ENCODE results near the gene KAT5.
"Not testable (repeated sequence)": the region's sequence is repeated elsewhere in the genome, so short reads cannot be mapped to it uniquely, and the experiment has no call there.

KAT5 gene

GRCh38 chr11:65726660-65727059 is 14.6 kb downstream of the KAT5 start:
- Histone ChIP-seq H3K27me3 (ENCODE audit: control insufficient read depth, insufficient read depth, low read length) (no peaks in the 10 kb centered on the region), H3K4me3 (ENCODE audit: low read length) (no peak overlapping the region), H3K36me3 (ENCODE audit: control insufficient read depth, low read depth, low read length) (no peaks in the 10 kb centered on the region), H3K9me3 (ENCODE audit: control insufficient read depth, low read depth, low read length) (no peaks in the 10 kb centered on the region), H3K9ac (ENCODE audit: low read length) (no peak overlapping the region), H3K27ac (ENCODE audit: low read length) (no peak overlapping the region), H3K4me1 (ENCODE audit: control insufficient read depth, low read depth, low read length) (no peaks in the 10 kb centered on the region)

GRCh38 chr11:65727865-65728264 is 15.8 kb downstream of the KAT5 start:
- no peaks in the 10 kb centered on the region for H3K36me3 ChIP-seq (ENCODE audit: control insufficient read depth, low read depth, low read length)
- no peaks in the 10 kb centered on the region for H3K9me3 ChIP-seq (ENCODE audit: control insufficient read depth, low read depth, low read length)
- no peaks in the 10 kb centered on the region for H3K27me3 ChIP-seq (ENCODE audit: control insufficient read depth, insufficient read depth, low read length)
- no peak overlapping the region for H3K27ac ChIP-seq (ENCODE audit: low read length)
- no peaks in the 10 kb centered on the region for H3K4me1 ChIP-seq (ENCODE audit: control insufficient read depth, low read depth, low read length)
- no peak overlapping the region for H3K9ac ChIP-seq (ENCODE audit: low read length)
- no peak overlapping the region for H3K4me3 ChIP-seq (ENCODE audit: low read length)

GRCh38 chr11:65730461-65730860 is 18.4 kb downstream of the KAT5 start:
- Histone ChIP-seq H3K9me3 (ENCODE audit: control insufficient read depth, low read depth, low read length) (no peaks in the 10 kb centered on the region), H3K36me3 (ENCODE audit: control insufficient read depth, low read depth, low read length) (no peaks in the 10 kb centered on the region), H3K9ac (ENCODE audit: low read length) (no peak overlapping the region), H3K4me1 (ENCODE audit: control insufficient read depth, low read depth, low read length) (no peaks in the 10 kb centered on the region), H3K27ac (ENCODE audit: low read length) (no peak overlapping the region), H3K4me3 (ENCODE audit: low read length) (no peak overlapping the region), H3K27me3 (ENCODE audit: control insufficient read depth, insufficient read depth, low read length) (no peaks in the 10 kb centered on the region)

- H3K9ac ChIP-seq (ENCODE audit: low read length); H3K27ac ChIP-seq (ENCODE audit: low read length); H3K4me1 ChIP-seq (ENCODE audit: control insufficient read depth, low read depth, low read length); H3K27me3 ChIP-seq (ENCODE audit: control insufficient read depth, insufficient read depth, low read length); H3K9me3 ChIP-seq (ENCODE audit: control insufficient read depth, low read depth, low read length); H3K36me3 ChIP-seq (ENCODE audit: control insufficient read depth, low read depth, low read length); H3K4me3 ChIP-seq (ENCODE audit: low read length): not testable (repeated sequence)
Measured at GRCh38 chr11:65735111-65735510, 23.1 kb downstream of the KAT5 start.

- no peak overlapping the region for H3K27ac ChIP-seq (ENCODE audit: low read length)
- no peak overlapping the region for H3K9ac ChIP-seq (ENCODE audit: low read length)
- H3K27me3 ChIP-seq (ENCODE audit: control insufficient read depth, insufficient read depth, low read length), result no peaks in the 10 kb centered on the region
- peaks cover 8% of the 10 kb centered on the region for H3K9me3 ChIP-seq (ENCODE audit: control insufficient read depth, low read depth, low read length)
- no peaks in the 10 kb centered on the region for H3K36me3 ChIP-seq (ENCODE audit: control insufficient read depth, low read depth, low read length)
- H3K4me1 ChIP-seq (ENCODE audit: control insufficient read depth, low read depth, low read length), result no peaks in the 10 kb centered on the region
- no peak overlapping the region for H3K4me3 ChIP-seq (ENCODE audit: low read length)
Measured at GRCh38 chr11:65736810-65737209, 24.8 kb downstream of the KAT5 start.

GRCh38 chr11:65739022-65739421 is 27.0 kb downstream of the KAT5 start:
- H3K9ac ChIP-seq (ENCODE audit: low read length), result no peak overlapping the region
- no peak overlapping the region for H3K4me3 ChIP-seq (ENCODE audit: low read length)
- H3K27ac ChIP-seq (ENCODE audit: low read length), result no peak overlapping the region
- H3K9me3 ChIP-seq (ENCODE audit: control insufficient read depth, low read depth, low read length), result peaks cover 8% of the 10 kb centered on the region
- H3K36me3 ChIP-seq (ENCODE audit: control insufficient read depth, low read depth, low read length), result no peaks in the 10 kb centered on the region
- H3K4me1 ChIP-seq (ENCODE audit: control insufficient read depth, low read depth, low read length), result no peaks in the 10 kb centered on the region
- no peaks in the 10 kb centered on the region for H3K27me3 ChIP-seq (ENCODE audit: control insufficient read depth, insufficient read depth, low read length)

GRCh38 chr11:65741185-65741584 is 29.1 kb downstream of the KAT5 start:
- Histone ChIP-seq H3K9ac (ENCODE audit: low read length) (no peak overlapping the region), H3K27ac (ENCODE audit: low read length) (no peak overlapping the region), H3K9me3 (ENCODE audit: control insufficient read depth, low read depth, low read length) (peaks cover 8% of the 10 kb centered on the region), H3K4me3 (ENCODE audit: low read length) (no peak overlapping the region), H3K36me3 (ENCODE audit: control insufficient read depth, low read depth, low read length) (no peaks in the 10 kb centered on the region), H3K4me1 (ENCODE audit: control insufficient read depth, low read depth, low read length) (no peaks in the 10 kb centered on the region), H3K27me3 (ENCODE audit: control insufficient read depth, insufficient read depth, low read length) (no peaks in the 10 kb centered on the region)

- no peak overlapping the region for H3K9ac ChIP-seq (ENCODE audit: low read length)
- H3K4me3 ChIP-seq (ENCODE audit: low read length), result no peak overlapping the region
- no peaks in the 10 kb centered on the region for H3K36me3 ChIP-seq (ENCODE audit: control insufficient read depth, low read depth, low read length)
- H3K27me3 ChIP-seq (ENCODE audit: control insufficient read depth, insufficient read depth, low read length), result peaks cover 1% of the 10 kb centered on the region
- no peaks in the 10 kb centered on the region for H3K4me1 ChIP-seq (ENCODE audit: control insufficient read depth, low read depth, low read length)
- H3K27ac ChIP-seq (ENCODE audit: low read length), result no peak overlapping the region
- no peaks in the 10 kb centered on the region for H3K9me3 ChIP-seq (ENCODE audit: control insufficient read depth, low read depth, low read length)
Measured at GRCh38 chr11:65742353-65742752, 30.3 kb downstream of the KAT5 start.

GRCh38 chr11:65743681-65744025 is 31.6 kb downstream of the KAT5 start:
- H3K9ac ChIP-seq (ENCODE audit: low read length), result no peak overlapping the region
- no peaks in the 10 kb centered on the region for H3K9me3 ChIP-seq (ENCODE audit: control insufficient read depth, low read depth, low read length)
- no peaks in the 10 kb centered on the region for H3K4me1 ChIP-seq (ENCODE audit: control insufficient read depth, low read depth, low read length)
- H3K27ac ChIP-seq (ENCODE audit: low read length), result no peak overlapping the region
- peaks cover 8% of the 10 kb centered on the region for H3K27me3 ChIP-seq (ENCODE audit: control insufficient read depth, insufficient read depth, low read length)
- H3K4me3 ChIP-seq (ENCODE audit: low read length), result no peak overlapping the region
- H3K36me3 ChIP-seq (ENCODE audit: control insufficient read depth, low read depth, low read length), result no peaks in the 10 kb centered on the region

- Histone ChIP-seq H3K9ac (ENCODE audit: low read length) (no peak overlapping the region), H3K4me3 (ENCODE audit: low read length) (no peak overlapping the region)
Measured at GRCh38 chr11:65744026-65744698, 32.1 kb downstream of the KAT5 start.

GRCh38 chr11:65744699-65745042 is 32.6 kb downstream of the KAT5 start:
- Histone ChIP-seq H3K4me1 (ENCODE audit: control insufficient read depth, low read depth, low read length) (no peaks in the 10 kb centered on the region), H3K9me3 (ENCODE audit: control insufficient read depth, low read depth, low read length) (no peaks in the 10 kb centered on the region), H3K27me3 (ENCODE audit: control insufficient read depth, insufficient read depth, low read length) (peaks cover 14% of the 10 kb centered on the region), H3K9ac (ENCODE audit: low read length) (no peak overlapping the region), H3K4me3 (ENCODE audit: low read length) (no peak overlapping the region), H3K27ac (ENCODE audit: low read length) (no peak overlapping the region), H3K36me3 (ENCODE audit: control insufficient read depth, low read depth, low read length) (no peaks in the 10 kb centered on the region)

More at GRCh38 chr11:65744026-65744698, 32.1 kb downstream of the KAT5 start:
- Histone ChIP-seq H3K4me1 (ENCODE audit: control insufficient read depth, low read depth, low read length) (no peaks in the 10 kb centered on the region), H3K27me3 (ENCODE audit: control insufficient read depth, insufficient read depth, low read length) (peaks cover 9% of the 10 kb centered on the region), H3K36me3 (ENCODE audit: control insufficient read depth, low read depth, low read length) (no peaks in the 10 kb centered on the region), H3K27ac (ENCODE audit: low read length) (no peak overlapping the region), H3K9me3 (ENCODE audit: control insufficient read depth, low read depth, low read length) (no peaks in the 10 kb centered on the region)

GRCh38 chr11:65745049-65745448 is 33.0 kb downstream of the KAT5 start:
- no peaks in the 10 kb centered on the region for H3K36me3 ChIP-seq (ENCODE audit: control insufficient read depth, low read depth, low read length)
- H3K27me3 ChIP-seq (ENCODE audit: control insufficient read depth, insufficient read depth, low read length), result peaks cover 18% of the 10 kb centered on the region
- no peak overlapping the region for H3K27ac ChIP-seq (ENCODE audit: low read length)
- no peak overlapping the region for H3K4me3 ChIP-seq (ENCODE audit: low read length)
- H3K9ac ChIP-seq (ENCODE audit: low read length), result no peak overlapping the region
- no peaks in the 10 kb centered on the region for H3K4me1 ChIP-seq (ENCODE audit: control insufficient read depth, low read depth, low read length)
- H3K9me3 ChIP-seq (ENCODE audit: control insufficient read depth, low read depth, low read length), result no peaks in the 10 kb centered on the region

Measured in iPS-18a (cell line).